A673 (cell line): ENCODE measurements around the gene ISCA2. TPM values are rescaled to one million over a fixed set of nuclear protein-coding genes. Genes with fewer than 3 reads are reported as not detected.

Source experiments
- BruUV-seq: library from RNA; stranded (reverse); fragments of 400-500 nt; replicated peaks from 2 replicates; lab custom pipeline; 2021; lab: Mats Ljungman, UMichigan
- CTCF ChIA-PET: fragments of 300-600 bp; sonication (Branson Sonifier 250); formaldehyde crosslinking; loops from one replicate; lab custom pipeline; 2022; ENCODE audit warnings: antibody characterized with exemption; lab: Charles Lee
- POLR2A ChIA-PET: fragments of 300-600 bp; sonication (Branson Sonifier 250); formaldehyde crosslinking; loops from one replicate; lab custom pipeline; 2022; ENCODE audit warnings: antibody characterized with exemption; ENCODE audit not compliant: low non-redundant PET; lab: Charles Lee
- DNase-seq: peaks from one replicate; pipeline ENCODE4 v3.0.0-alpha.2; 2015; ENCODE audit warnings: low spot score
- H3K27ac ChIP-seq: fragments of 200-600 bp; sonication (generic); 2 replicates; pipeline ENCODE4 v1.5.1; 2016; ENCODE audit warnings: mixed run types, low read depth, mild to moderate bottlenecking, mixed read lengths, antibody characterized with exemption, low read length; ENCODE audit not compliant: poor library complexity, severe bottlenecking
- H3K27me3 ChIP-seq: fragments of 200-600 bp; sonication (generic); replicated peaks from 2 replicates; pipeline ENCODE4 v1.6.1; 2017; ENCODE audit warnings: mixed run types, low read depth, mild to moderate bottlenecking, mixed read lengths, antibody characterized with exemption, low read length; ENCODE audit not compliant: insufficient read depth, poor library complexity
- H3K36me3 ChIP-seq: fragments of 200-600 bp; sonication (generic); 2 replicates; pipeline ENCODE4 v1.6.1; 2016; ENCODE audit warnings: mixed run types, mild to moderate bottlenecking, mixed read lengths, antibody characterized with exemption, low read length; ENCODE audit not compliant: insufficient read depth, poor library complexity, severe bottlenecking
- H3K4me1 ChIP-seq: fragments of 200-600 bp; sonication (generic); 2 replicates; pipeline ENCODE4 v1.6.1; 2017; ENCODE audit warnings: mixed run types, mild to moderate bottlenecking, mixed read lengths, antibody characterized with exemption, low read length; ENCODE audit not compliant: insufficient read depth, poor library complexity, severe bottlenecking
- H3K4me3 ChIP-seq: fragments of 200-600 bp; sonication (generic); 2 replicates; pipeline ENCODE4 v1.5.1; 2016; ENCODE audit warnings: low read depth, mixed run types, mild to moderate bottlenecking, mixed read lengths, low read length; ENCODE audit not compliant: poor library complexity, severe bottlenecking
- H3K9me3 ChIP-seq: fragments of 200-600 bp; sonication (generic); 2 replicates; pipeline ENCODE4 v1.6.1; 2016; ENCODE audit warnings: mixed run types, low read depth, mild to moderate bottlenecking, mixed read lengths, antibody characterized with exemption, low read length; ENCODE audit not compliant: poor library complexity, severe bottlenecking
- EZH2 ChIP-seq: fragments of 200-600 bp; sonication (generic); IDR thresholded peaks from 2 replicates; pipeline ENCODE4 v1.6.1; 2017; ENCODE audit warnings: borderline replicate concordance, low read depth, mild to moderate bottlenecking, mixed read lengths, antibody characterized with exemption, low read length; ENCODE audit not compliant: poor library complexity, severe bottlenecking
- intact Hi-C: fragments of 100-400 bp; cut with micrococcal nuclease; formaldehyde crosslinking; loops from one replicate; pipeline ENCODE4 v1.10.0; 2022; ENCODE audit not compliant: unreplicated experiment
- total RNA-seq: library from RNA; stranded (reverse); gene quantifications from 2 replicates; pipeline ENCODE4 v1.2.3, GENCODE V29; 2021
- TF ChIP-seq, protein P1 (sequence below): fragments of 300-800, 200-600 bp; sonication (generic); conservative IDR thresholded peaks from 2 replicates; pipeline ENCODE4 v1.5.1; 2017; ENCODE audit warnings: low read depth, mild to moderate bottlenecking, antibody characterized with exemption, low read length, moderate library complexity, mixed read lengths

The ISCA2 gene
- total RNA-seq, 1 experiment from 2014 or later, result 25.5 TPM

DNA sequence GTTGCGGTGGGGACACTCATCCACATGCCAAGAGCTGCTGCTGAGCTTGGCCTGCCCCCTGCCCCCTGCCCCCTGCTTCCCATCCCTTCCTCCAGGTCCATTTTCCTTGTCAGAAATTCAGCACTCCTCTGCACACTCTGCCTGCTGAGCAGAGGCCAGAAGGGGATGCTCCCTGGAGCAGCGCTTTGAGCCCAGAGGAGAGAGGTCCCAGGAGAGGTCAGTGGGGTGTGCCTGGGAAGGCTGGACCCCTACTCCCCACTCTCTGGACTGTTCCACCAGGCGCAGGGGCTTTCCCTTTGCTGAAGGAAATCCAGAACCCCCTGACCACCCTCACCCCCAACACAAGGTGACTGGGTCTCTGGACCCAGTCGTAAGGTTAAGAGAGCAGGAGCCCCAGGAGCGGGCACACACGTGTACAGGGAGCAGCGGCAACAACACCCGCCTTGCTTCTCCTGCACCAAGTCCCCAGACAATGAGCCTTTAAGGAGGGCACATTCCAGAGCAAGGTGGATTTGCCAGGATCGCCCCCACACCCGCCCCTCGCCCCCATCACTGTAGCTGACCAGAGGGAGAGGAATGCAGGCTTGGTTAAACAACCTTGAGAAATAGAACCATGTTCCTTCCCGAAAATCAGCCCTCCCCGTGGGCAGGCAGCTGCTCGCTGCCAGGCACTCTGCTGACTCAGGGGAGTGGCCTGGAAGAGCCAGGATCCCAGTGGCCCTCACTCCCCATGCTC, 30.7 kb downstream of the ISCA2 start:
- ChIA-PET POLR2A (no interaction called here), CTCF (no interaction called here)
- no peak for TF ChIP-seq EZH2
- TF ChIP-seq, protein P1, sequence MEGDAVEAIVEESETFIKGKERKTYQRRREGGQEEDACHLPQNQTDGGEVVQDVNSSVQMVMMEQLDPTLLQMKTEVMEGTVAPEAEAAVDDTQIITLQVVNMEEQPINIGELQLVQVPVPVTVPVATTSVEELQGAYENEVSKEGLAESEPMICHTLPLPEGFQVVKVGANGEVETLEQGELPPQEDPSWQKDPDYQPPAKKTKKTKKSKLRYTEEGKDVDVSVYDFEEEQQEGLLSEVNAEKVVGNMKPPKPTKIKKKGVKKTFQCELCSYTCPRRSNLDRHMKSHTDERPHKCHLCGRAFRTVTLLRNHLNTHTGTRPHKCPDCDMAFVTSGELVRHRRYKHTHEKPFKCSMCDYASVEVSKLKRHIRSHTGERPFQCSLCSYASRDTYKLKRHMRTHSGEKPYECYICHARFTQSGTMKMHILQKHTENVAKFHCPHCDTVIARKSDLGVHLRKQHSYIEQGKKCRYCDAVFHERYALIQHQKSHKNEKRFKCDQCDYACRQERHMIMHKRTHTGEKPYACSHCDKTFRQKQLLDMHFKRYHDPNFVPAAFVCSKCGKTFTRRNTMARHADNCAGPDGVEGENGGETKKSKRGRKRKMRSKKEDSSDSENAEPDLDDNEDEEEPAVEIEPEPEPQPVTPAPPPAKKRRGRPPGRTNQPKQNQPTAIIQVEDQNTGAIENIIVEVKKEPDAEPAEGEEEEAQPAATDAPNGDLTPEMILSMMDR, result no peak
- BruUV-seq, result no TSS peak
- H3K27me3 ChIP-seq, result no peaks in the 10 kb centered on the region
- no peak overlapping the region for H3K27ac ChIP-seq
- H3K9me3 ChIP-seq, result no peaks in the 10 kb centered on the region
- H3K4me1 ChIP-seq, result no peaks in the 10 kb centered on the region
- intact Hi-C loops, result no loop called here
- no peaks in the 10 kb centered on the region for H3K36me3 ChIP-seq
- no peak overlapping the region for H3K4me3 ChIP-seq
- DNase-seq, result no peak

DNA sequence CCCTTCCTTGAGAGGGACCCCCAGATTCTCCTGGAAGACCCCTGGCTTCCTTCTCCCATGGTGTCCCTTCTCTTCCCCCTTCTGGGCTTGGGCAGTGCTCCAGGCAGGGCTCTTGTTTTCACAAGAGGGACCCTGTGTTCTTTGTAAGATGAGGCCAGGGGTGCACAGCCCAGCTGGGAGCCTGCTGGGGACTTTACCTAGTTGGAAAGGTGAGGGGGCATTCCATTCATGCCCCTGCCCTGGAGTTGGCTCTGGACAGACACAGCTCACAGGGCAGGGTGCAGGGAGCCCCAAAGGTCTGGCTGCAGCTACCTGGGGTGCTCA, 31.2 kb downstream of the ISCA2 start:
- TF ChIP-seq, protein P1, result no peak
- Histone ChIP-seq H3K4me3 (no peak overlapping the region), H3K36me3 (no peaks in the 10 kb centered on the region), H3K4me1 (no peaks in the 10 kb centered on the region), H3K27me3 (no peaks in the 10 kb centered on the region), H3K9me3 (no peaks in the 10 kb centered on the region), H3K27ac (no peak overlapping the region)
- CTCF ChIA-PET, result no interaction called here
- no TSS peak for BruUV-seq
- intact Hi-C loops, result no loop called here
- POLR2A ChIA-PET, result no interaction called here
- DNase-seq, result no peak

DNA sequence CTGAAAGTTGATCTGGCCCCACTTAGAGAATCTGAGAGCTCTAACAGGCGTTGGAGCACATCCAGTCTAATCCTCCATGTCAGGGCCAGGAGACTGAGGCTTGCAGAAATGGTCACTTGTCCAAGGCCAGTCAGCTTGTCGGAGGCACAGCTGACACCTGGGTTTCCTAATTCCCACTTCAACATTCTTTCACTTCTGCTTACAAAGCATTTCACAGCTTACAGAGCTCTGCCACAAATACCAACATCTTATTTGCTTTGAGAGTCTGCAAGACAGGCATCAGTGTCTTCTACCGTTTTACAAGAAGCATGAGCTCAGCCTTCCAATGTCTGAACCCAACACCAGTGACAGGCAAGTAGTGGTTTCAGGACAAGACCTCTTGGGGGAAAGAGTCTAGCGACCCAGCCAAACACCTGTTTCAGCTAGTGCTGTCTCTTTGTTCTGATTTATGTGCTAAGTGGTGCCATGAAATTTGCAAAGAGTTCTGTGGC, 31.8 kb downstream of the ISCA2 start:
- no peak overlapping the region for H3K4me3 ChIP-seq
- TF ChIP-seq EZH2, result no peak
- TF ChIP-seq, protein P1, result no peak
- POLR2A ChIA-PET, result no interaction called here
- no peak for DNase-seq
- H3K9me3 ChIP-seq, result no peaks in the 10 kb centered on the region
- H3K4me1 ChIP-seq, result no peaks in the 10 kb centered on the region
- H3K27me3 ChIP-seq, result no peaks in the 10 kb centered on the region
- no peaks in the 10 kb centered on the region for H3K36me3 ChIP-seq
- CTCF ChIA-PET, result no interaction called here
- intact Hi-C loops, result no loop called here
- H3K27ac ChIP-seq, result no peak overlapping the region
- no TSS peak for BruUV-seq
